ENCODE measurements around the gene MRPS15.
"Not testable (repeated sequence)": the region's sequence is repeated elsewhere in the genome, so short reads cannot be mapped to it uniquely, and the experiment has no call there.

DNA sequence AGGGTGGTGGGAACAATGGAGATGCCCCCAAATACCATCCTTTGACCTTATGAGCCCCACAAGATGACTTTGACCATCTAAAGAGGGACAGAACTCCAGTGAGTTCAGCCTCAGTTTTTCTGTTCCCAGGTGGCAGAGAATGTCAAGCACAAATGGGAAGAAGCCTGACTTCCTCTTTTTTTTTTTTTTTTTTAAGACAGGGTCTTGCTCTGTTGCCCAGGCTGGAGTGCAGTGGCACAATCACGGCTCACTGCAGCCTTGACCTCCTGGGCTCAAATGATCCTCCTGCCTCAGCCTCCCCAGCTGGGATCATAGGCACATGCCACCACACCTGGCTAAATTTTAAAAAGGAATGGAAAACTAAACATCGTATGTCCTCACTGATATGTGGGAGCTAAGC, 47.0 kb upstream of the MRPS15 start:
- TF ChIP-seq POLR2A (IDR thresholded peaks at IDR 0.05) = not testable (repeated sequence)
- TF ChIP-seq, protein P1, sequence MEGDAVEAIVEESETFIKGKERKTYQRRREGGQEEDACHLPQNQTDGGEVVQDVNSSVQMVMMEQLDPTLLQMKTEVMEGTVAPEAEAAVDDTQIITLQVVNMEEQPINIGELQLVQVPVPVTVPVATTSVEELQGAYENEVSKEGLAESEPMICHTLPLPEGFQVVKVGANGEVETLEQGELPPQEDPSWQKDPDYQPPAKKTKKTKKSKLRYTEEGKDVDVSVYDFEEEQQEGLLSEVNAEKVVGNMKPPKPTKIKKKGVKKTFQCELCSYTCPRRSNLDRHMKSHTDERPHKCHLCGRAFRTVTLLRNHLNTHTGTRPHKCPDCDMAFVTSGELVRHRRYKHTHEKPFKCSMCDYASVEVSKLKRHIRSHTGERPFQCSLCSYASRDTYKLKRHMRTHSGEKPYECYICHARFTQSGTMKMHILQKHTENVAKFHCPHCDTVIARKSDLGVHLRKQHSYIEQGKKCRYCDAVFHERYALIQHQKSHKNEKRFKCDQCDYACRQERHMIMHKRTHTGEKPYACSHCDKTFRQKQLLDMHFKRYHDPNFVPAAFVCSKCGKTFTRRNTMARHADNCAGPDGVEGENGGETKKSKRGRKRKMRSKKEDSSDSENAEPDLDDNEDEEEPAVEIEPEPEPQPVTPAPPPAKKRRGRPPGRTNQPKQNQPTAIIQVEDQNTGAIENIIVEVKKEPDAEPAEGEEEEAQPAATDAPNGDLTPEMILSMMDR (IDR thresholded peaks at IDR 0.05) = not testable (repeated sequence)
